Measurements from ENCODE around the gene TNNT2.
A peak's percentile ranks its signal among the peaks of the same experiment; 100 is the strongest.

Gene TNNT2

GRCh38 chr1:201403359-201403758 is 25.9 kb upstream of the TNNT2 start:
- DNase-seq (ENCODE audit: low read depth in 2 of 3, low spot score in 2 of 3), result no peak

- no peak for DNase-seq (ENCODE audit: low read depth in 2 of 3, low spot score in 2 of 3)
Measured at GRCh38 chr1:201401700-201402099, 24.2 kb upstream of the TNNT2 start.

- DNase-seq (ENCODE audit: low read depth in 2 of 3, low spot score in 2 of 3), result no peak
Measured at GRCh38 chr1:201400852-201401230, 23.4 kb upstream of the TNNT2 start.

GRCh38 chr1:201400212-201400851 is 22.9 kb upstream of the TNNT2 start:
- DNase-seq (ENCODE audit: low read depth in 2 of 3, low spot score in 2 of 3), result no peak

- no peak for DNase-seq (ENCODE audit: low read depth in 2 of 3, low spot score in 2 of 3)
Measured at GRCh38 chr1:201399352-201400126, 22.1 kb upstream of the TNNT2 start.

GRCh38 chr1:201399018-201399351 is 21.5 kb upstream of the TNNT2 start, which contains the start of gene LAD1:
LAD1 (minus strand) TSS chr1:201399324; CDS start chr1:201399306, 18 bp downstream.
- DNase-seq (ENCODE audit: low read depth in 2 of 3, low spot score in 2 of 3), result no peak

- DNase-seq (ENCODE audit: low read depth in 2 of 3, low spot score in 2 of 3), result no peak
Measured at GRCh38 chr1:201397675-201398074, 20.2 kb upstream of the TNNT2 start.

- DNase-seq (ENCODE audit: low read depth in 2 of 3, low spot score in 2 of 3), result no peak
Measured at GRCh38 chr1:201396861-201397464, 19.5 kb upstream of the TNNT2 start.

GRCh38 chr1:201395936-201396335 is 18.5 kb upstream of the TNNT2 start:
- no peak for DNase-seq (ENCODE audit: low read depth in 2 of 3, low spot score in 2 of 3)

GRCh38 chr1:201394591-201394990 is 17.1 kb upstream of the TNNT2 start:
- DNase-seq (ENCODE audit: low read depth in 2 of 3, low spot score in 2 of 3), result no peak

GRCh38 chr1:201393076-201393475 is 15.6 kb upstream of the TNNT2 start:
- DNase-seq (ENCODE audit: low read depth in 2 of 3, low spot score in 2 of 3), result no peak

GRCh38 chr1:201391651-201392511 is 14.4 kb upstream of the TNNT2 start:
- DNase-seq (ENCODE audit: low read depth in 2 of 3, low spot score in 2 of 3), result no peak

- DNase-seq (ENCODE audit: low read depth in 2 of 3, low spot score in 2 of 3), result no peak
Measured at GRCh38 chr1:201391225-201391624, 13.7 kb upstream of the TNNT2 start.

- no peak for DNase-seq (ENCODE audit: low read depth in 2 of 3, low spot score in 2 of 3)
Measured at GRCh38 chr1:201389051-201389450, 11.6 kb upstream of the TNNT2 start.

GRCh38 chr1:201386208-201386607 is 8.7 kb upstream of the TNNT2 start:
- DNase-seq (ENCODE audit: low read depth in 2 of 3, low spot score in 2 of 3), result no peak

GRCh38 chr1:201385299-201385891 is 7.9 kb upstream of the TNNT2 start:
- peak in 1 of 3 experiments; percentile 13 for DNase-seq (ENCODE audit: low read depth in 2 of 3, low spot score in 2 of 3)

GRCh38 chr1:201384406-201384782 is 6.9 kb upstream of the TNNT2 start:
- no peak for DNase-seq (ENCODE audit: low read depth in 2 of 3, low spot score in 2 of 3)

- no peak for DNase-seq (ENCODE audit: low read depth in 2 of 3, low spot score in 2 of 3)
Measured at GRCh38 chr1:201383647-201384405, 6.3 kb upstream of the TNNT2 start.

GRCh38 chr1:201381130-201381529 is 3.6 kb upstream of the TNNT2 start:
- no peak for DNase-seq (ENCODE audit: low read depth in 2 of 3, low spot score in 2 of 3)

GRCh38 chr1:201379733-201380242 is 2.3 kb upstream of the TNNT2 start:
- no peak for DNase-seq (ENCODE audit: low read depth in 2 of 3, low spot score in 2 of 3)

Measured in activated CD8-positive, alpha-beta memory T cell treated with anti-CD3 and anti-CD28 coated beads for 48 hours (primary cell).